ENCODE measurements around the gene RHOB.

The RHOB gene

GRCh38 chr2:20496076-20496872, 49.4 kb downstream of the RHOB start:
- DNase-seq, result no peak

DNA sequence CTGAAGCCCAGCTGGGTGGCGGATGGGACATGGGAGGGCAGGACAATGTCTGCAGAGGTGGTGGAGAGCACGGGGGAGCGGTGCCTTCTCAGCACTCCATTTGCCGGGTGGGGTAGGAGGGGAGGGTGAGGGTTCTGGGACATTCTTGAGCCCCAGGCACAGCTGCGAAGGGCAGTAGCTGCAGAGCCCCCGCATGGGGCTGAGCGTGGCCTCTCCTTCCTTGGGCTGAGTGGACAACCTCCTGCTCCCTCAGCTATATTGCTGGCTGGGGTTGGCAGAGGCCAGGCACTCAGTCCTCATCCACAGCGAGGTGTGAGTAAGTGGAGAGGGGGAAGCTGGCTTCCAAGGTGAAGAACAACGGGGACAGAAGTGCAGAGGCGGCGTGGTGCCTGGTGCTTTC, 50.1 kb downstream of the RHOB start:
- no peak for DNase-seq
